DMS79 (cell line): ENCODE measurements around the gene TMCO4.
"Not testable (repeated sequence)": the region's sequence is repeated elsewhere in the genome, so short reads cannot be mapped to it uniquely, and the experiment has no call there.

Experiments
- DNase-seq: peaks from one replicate; lab custom pipeline; 2025; lab: John Stamatoyannopoulos, UW

TMCO4 gene

DNA sequence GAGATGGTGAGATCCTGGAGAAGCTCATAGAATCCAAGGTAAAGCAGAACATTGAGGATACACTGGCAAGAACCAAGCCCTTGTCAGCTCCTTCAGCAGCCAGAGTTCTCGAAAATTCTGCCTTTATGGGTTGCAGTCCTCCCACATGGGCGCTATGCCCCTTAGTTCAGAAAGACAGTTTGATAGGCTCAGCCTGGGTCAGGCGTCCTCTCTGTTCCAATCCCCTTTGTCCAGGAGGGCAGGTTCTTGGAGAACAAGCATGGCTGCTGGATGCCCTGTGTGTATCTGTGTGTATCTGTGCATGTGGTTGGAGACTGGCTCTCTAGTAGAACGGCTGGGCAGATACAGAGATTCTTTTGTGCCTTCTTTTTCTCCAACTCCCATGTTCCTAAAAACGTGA, 163.7 kb downstream of the TMCO4 start:
- DNase-seq = no peak

GRCh38 chr1:19635646-19636045, 164.1 kb downstream of the TMCO4 start:
- DNase-seq = no peak

DNA sequence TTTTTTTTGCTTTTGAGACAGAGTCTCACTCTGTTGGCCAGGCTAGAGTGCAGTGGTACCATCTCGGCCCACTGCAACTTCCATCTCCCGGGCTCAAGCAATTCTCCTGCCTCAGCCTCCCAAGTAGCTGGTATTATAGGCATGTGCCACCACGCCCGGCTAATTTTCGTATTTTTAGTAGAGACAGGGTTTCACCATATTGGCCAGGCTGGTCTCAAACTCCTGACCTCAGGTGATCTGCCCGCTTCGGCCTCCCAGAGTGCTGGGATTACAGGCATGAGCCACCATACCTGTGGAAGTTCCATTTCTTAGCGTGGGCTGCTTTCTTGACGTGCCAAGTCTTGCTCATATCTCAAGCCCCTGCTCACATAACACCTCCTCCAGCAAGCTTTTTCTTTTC, 164.7 kb downstream of the TMCO4 start:
- not testable (repeated sequence) for DNase-seq

DNA sequence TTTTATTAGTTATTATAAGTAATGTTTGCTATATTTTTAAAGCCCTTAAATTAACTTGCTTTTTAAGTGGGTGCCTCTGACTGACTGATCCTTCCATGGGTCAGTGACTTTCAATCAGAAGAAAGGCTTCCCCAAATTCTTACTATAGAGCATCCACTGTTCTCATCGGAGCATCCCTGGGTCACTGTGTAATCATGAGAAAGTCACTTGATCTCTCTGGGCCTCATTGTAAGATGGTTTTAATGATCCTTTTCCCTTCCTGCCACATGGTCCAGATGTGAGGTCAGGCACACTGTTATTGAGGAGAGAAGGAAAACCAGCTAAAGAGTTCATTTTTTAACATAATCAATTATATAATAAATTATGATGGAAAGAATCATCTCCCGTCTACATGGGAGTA, 166.6 kb downstream of the TMCO4 start:
- no peak for DNase-seq
